Peyer's patch (tissue), 4 donors: ENCODE data around the gene A2ML1.
"Not testable (repeated sequence)": the region's sequence is repeated elsewhere in the genome, so short reads cannot be mapped to it uniquely, and the experiment has no call there.

Experiments
- CTCF ChIP-seq, 6 experiments: fragments of 450-650 bp in 4 of 6; fragments of 200-600 bp in 2 of 6; sonication (generic) in 1 of 6; IDR thresholded peaks; one replicate each; pipeline ENCODE4 v1.5.1; 2017 to 2019; ENCODE audit warnings: antibody characterized with exemption in 6 of 6, mild to moderate bottlenecking in 3 of 6, moderate library complexity in 1 of 6
- POLR2A ChIP-seq, 2 donors: fragments of 450-650 bp; IDR thresholded peaks; one replicate each; pipeline ENCODE4 v1.5.1; 2017; ENCODE audit warnings: antibody characterized with exemption in 2 of 2, mild to moderate bottlenecking in 2 of 2, moderate library complexity in 2 of 2

GRCh38 chr12:8789341-8790013 lies 32.9 kb upstream of the A2ML1 start:
- not testable (repeated sequence) for TF ChIP-seq POLR2A, CTCF (IDR thresholded peaks at IDR 0.05)
